ENCODE measurements around the gene IFI27L1. TPM values are rescaled to one million over a fixed set of nuclear protein-coding genes. Genes with fewer than 3 reads are reported as not detected.
A peak's percentile ranks its signal among the peaks of the same experiment; 100 is the strongest.

The IFI27L1 gene
- polyA plus RNA-seq, 3 donors: 2.1 to 3.1 (median 2.2) TPM

DNA sequence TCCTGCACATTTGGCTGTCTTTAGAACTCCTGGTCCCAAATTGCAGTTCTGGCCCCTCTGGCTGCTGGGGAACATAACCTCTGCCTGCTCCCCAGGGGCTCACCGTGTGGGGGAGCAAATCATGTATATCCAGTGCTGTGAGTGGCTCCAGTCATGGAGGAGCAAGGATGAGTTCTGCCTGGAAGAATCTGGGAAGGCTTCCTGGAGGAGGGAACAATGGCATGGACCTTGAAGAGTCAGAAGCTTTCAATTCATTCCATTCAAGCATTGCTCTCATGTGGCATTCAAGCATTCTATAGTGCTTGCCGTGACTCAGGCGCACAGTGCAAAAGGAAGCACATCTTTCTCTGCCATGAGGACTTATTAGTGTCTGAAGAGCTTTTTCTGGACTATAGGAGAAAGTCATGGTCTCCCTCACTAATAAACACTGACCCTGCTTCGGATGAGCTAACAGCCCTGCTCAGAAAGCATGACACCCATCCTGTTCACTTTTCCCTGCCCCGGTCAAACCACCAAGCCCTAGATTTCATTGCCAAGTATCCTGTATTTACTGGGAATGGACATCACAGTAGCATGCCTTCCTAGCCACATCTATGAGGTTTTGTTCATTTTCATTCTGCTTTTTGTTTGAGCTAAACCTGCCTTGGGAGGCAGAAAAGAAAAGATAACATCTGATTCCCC is 32.9 kb downstream of the IFI27L1 start:
- Histone ChIP-seq H4K20me1 (ENCODE audit: insufficient read depth, low read length) (no peaks in the 10 kb centered on the region), H3K27me3 (ENCODE audit: control insufficient read depth in 2 of 2, insufficient read depth in 2 of 2, low read length in 2 of 2) (no peaks in the 10 kb centered on the region), H3K9me3 (replicated peaks in 1 of 2; ENCODE audit: control insufficient read depth in 1 of 2, insufficient read depth in 1 of 2, low read length in 2 of 2) (peaks cover 1% of the 10 kb centered on the region in 2 donors), H3K27ac (ENCODE audit: low read depth in 1 of 2, low read length in 2 of 2) (no peak overlapping the region), H3K4me3 (replicated peaks in 1 of 3; ENCODE audit: low read depth in 2 of 3, low read length in 3 of 3) (no peak overlapping the region), H3K79me2 (ENCODE audit: insufficient read depth, low read length) (no peaks in the 10 kb centered on the region), H3K9ac (ENCODE audit: insufficient read depth, low read length, poor library complexity, severe bottlenecking) (no peak overlapping the region), H3K36me3 (replicated peaks in 1 of 2; ENCODE audit: control insufficient read depth in 1 of 2, insufficient read depth in 2 of 2, low read length in 2 of 2) (no peaks in the 10 kb centered on the region), H2AFZ (ENCODE audit: insufficient read depth, low read depth, low read length, poor library complexity, severe bottlenecking) (no peak overlapping the region), H3K4me1 (ENCODE audit: control insufficient read depth in 1 of 2, insufficient read depth in 2 of 2, low read length in 2 of 2) (peaks cover 10% of the 10 kb centered on the region in 2 donors), H3K4me2 (replicated peaks; ENCODE audit: extremely low read depth, low read length, poor library complexity, severe bottlenecking) (no peak overlapping the region)
- no peaks in the 10 kb centered on the region for H3K36me3 Mint-ChIP-seq
- intact Hi-C loops (cut with micrococcal nuclease): no loop called here
- no peak for DNase-seq
- TF ChIP-seq, protein P1, sequence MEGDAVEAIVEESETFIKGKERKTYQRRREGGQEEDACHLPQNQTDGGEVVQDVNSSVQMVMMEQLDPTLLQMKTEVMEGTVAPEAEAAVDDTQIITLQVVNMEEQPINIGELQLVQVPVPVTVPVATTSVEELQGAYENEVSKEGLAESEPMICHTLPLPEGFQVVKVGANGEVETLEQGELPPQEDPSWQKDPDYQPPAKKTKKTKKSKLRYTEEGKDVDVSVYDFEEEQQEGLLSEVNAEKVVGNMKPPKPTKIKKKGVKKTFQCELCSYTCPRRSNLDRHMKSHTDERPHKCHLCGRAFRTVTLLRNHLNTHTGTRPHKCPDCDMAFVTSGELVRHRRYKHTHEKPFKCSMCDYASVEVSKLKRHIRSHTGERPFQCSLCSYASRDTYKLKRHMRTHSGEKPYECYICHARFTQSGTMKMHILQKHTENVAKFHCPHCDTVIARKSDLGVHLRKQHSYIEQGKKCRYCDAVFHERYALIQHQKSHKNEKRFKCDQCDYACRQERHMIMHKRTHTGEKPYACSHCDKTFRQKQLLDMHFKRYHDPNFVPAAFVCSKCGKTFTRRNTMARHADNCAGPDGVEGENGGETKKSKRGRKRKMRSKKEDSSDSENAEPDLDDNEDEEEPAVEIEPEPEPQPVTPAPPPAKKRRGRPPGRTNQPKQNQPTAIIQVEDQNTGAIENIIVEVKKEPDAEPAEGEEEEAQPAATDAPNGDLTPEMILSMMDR (IDR thresholded peaks at IDR 0.05): no peak
- H3K4me3 Mint-ChIP-seq: no peak overlapping the region
- peaks cover 6 to 25% (median 12%) of the 10 kb centered on the region in 3 donors for H3K27me3 Mint-ChIP-seq (ENCODE audit: low read depth in 3 of 3)
- H3K27ac Mint-ChIP-seq: no peak overlapping the region
- 90% methylated on average over 2 of the region's 5 CpGs for WGBS (ENCODE audit: insufficient coverage)
- H3K4me1 Mint-ChIP-seq: peaks cover 15% of the 10 kb centered on the region
- peaks cover 0 to 5% (median 0%) of the 10 kb centered on the region in 7 donors for H3K9me3 Mint-ChIP-seq

DNA sequence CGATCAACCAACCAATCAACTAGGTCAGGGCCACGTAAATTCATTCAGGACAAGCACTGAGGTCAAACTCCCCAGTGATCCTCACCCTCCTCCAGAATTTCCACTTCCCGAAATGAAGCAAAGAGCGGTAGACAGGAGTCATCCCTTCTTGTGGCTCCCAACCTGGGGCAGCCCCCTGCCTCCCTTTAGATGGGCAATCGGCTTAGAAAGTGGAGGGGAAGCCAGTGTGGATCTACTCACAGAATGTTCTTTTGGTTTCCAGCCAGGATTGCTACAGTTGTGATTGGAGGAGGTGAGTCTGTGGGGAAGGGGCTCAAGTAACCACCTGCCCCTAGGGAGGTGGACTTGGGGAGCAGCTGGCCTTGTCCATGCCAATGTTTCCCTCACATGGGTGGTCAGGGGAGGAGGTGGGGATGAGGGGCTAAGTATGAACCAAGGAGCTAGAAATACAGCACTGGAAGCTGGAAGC is 33.5 kb downstream of the IFI27L1 start:
- whole genome bisulfite sequencing (ENCODE audit: insufficient coverage): 95% methylated on average over 3 of the region's 5 CpGs
- Histone ChIP-seq H3K4me2 (replicated peaks; ENCODE audit: extremely low read depth, low read length, poor library complexity, severe bottlenecking) (peak overlapping the region; percentile 30), H3K79me2 (ENCODE audit: insufficient read depth, low read length) (no peaks in the 10 kb centered on the region), H3K27ac (ENCODE audit: low read depth in 1 of 2, low read length in 2 of 2) (no peak overlapping the region), H2AFZ (ENCODE audit: insufficient read depth, low read depth, low read length, poor library complexity, severe bottlenecking) (peak overlapping the region; percentile 74), H3K4me1 (ENCODE audit: control insufficient read depth in 1 of 2, insufficient read depth in 2 of 2, low read length in 2 of 2) (peaks cover 10% of the 10 kb centered on the region in 2 donors), H3K4me3 (replicated peaks in 1 of 3; ENCODE audit: low read depth in 2 of 3, low read length in 3 of 3) (peak overlapping the region in 1 of 3 experiments; percentile 32), H4K20me1 (ENCODE audit: insufficient read depth, low read length) (no peaks in the 10 kb centered on the region), H3K36me3 (replicated peaks in 1 of 2; ENCODE audit: control insufficient read depth in 1 of 2, insufficient read depth in 2 of 2, low read length in 2 of 2) (no peaks in the 10 kb centered on the region), H3K9ac (ENCODE audit: insufficient read depth, low read length, poor library complexity, severe bottlenecking) (peak overlapping the region; percentile 25), H3K9me3 (replicated peaks in 1 of 2; ENCODE audit: control insufficient read depth in 1 of 2, insufficient read depth in 1 of 2, low read length in 2 of 2) (peaks cover 7% of the 10 kb centered on the region in 2 donors), H3K27me3 (ENCODE audit: control insufficient read depth in 2 of 2, insufficient read depth in 2 of 2, low read length in 2 of 2) (no peaks in the 10 kb centered on the region)
- Mint-ChIP-seq H3K27me3 (ENCODE audit: low read depth in 3 of 3) (peaks cover 6 to 25% (median 12%) of the 10 kb centered on the region in 3 donors), H3K9me3 (peaks cover 3 to 10% (median 5%) of the 10 kb centered on the region in 7 donors), H3K27ac (no peak overlapping the region), H3K36me3 (no peaks in the 10 kb centered on the region), H3K4me3 (peak overlapping the region in 1 of 2 donors; percentile 66), H3K4me1 (peaks cover 13% of the 10 kb centered on the region)
- no peak for DNase-seq
- intact Hi-C loops (cut with micrococcal nuclease): no loop called here
- TF ChIP-seq, protein P1 (IDR thresholded peaks at IDR 0.05): no peak

Data from CD14-positive monocyte (primary cell).